ENCODE data around the gene INPP4B. TPM values are rescaled to one million over a fixed set of nuclear protein-coding genes. Genes with fewer than 3 reads are reported as not detected.

Gene INPP4B
- total and polyA plus RNA-seq, 2 donors (not counting 1 experiment from before 2014, with no cell fraction given): 19.7 to 22.2 TPM

DNA sequence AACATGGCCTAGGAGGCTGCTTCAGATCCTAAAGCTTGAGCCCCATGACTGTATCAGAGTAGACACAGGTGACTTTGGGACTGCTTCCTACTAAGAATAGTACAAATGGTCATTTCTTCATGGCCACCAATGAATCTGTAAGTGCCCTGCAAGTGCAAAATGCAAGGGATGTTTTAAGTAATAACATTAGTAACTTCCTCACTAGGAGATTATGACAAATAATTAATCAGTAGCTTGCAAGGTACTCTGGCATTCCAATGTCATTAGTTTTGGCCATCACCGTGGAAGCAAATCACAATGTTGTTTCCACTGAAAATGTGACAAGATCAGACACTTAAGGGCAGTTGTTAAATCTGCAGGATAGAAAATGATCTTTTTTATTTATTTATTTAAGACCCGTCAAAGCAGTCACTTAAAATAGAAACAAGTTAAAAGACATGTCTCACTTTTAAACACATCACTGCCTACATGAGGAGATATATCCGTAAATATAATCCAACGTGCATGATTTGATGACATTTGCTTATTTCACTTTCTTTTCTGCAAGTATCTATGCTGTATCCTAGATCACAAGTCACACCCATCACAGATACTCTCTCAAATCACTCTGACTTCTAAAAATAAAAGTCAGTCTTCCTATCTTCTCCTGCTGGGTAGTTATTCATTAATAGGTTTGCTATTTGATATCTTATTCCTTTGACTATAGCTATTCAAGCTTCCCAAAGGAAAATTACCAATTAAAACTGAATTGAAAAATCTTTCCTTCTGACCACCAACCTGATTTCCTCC, 809.1 kb downstream of the INPP4B start:
- TF ChIP-seq EZH2 (IDR thresholded peaks at IDR 0.05; ENCODE audit: low read length, missing control alignments): no peak
- TF ChIP-seq, protein P1, sequence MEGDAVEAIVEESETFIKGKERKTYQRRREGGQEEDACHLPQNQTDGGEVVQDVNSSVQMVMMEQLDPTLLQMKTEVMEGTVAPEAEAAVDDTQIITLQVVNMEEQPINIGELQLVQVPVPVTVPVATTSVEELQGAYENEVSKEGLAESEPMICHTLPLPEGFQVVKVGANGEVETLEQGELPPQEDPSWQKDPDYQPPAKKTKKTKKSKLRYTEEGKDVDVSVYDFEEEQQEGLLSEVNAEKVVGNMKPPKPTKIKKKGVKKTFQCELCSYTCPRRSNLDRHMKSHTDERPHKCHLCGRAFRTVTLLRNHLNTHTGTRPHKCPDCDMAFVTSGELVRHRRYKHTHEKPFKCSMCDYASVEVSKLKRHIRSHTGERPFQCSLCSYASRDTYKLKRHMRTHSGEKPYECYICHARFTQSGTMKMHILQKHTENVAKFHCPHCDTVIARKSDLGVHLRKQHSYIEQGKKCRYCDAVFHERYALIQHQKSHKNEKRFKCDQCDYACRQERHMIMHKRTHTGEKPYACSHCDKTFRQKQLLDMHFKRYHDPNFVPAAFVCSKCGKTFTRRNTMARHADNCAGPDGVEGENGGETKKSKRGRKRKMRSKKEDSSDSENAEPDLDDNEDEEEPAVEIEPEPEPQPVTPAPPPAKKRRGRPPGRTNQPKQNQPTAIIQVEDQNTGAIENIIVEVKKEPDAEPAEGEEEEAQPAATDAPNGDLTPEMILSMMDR (conservative IDR thresholded peaks at IDR 0.05 in 1 of 2, IDR thresholded peaks at IDR 0.05 in 1 of 2; ENCODE audit: low read depth in 1 of 2, low read length in 2 of 2): no peak
- DNase-seq (ENCODE audit: low read depth in 2 of 2): peak in 1 of 2 donors; percentile 69
- H3K9me3 ChIP-seq (ENCODE audit: control insufficient read depth, insufficient read depth, low read depth, low read length): no peaks in the 10 kb centered on the region
- H3K4me2 ChIP-seq (ENCODE audit: extremely low read depth, insufficient read depth, low read length): no peak overlapping the region
- no peaks in the 10 kb centered on the region for H3K36me3 ChIP-seq (ENCODE audit: control insufficient read depth, insufficient read depth, low read length)
- H4K20me1 ChIP-seq (ENCODE audit: control insufficient read depth, extremely low read depth, insufficient read depth, low read length): no peaks in the 10 kb centered on the region
- H2AFZ ChIP-seq (ENCODE audit: low read length): no peak overlapping the region
- H3K4me3 ChIP-seq (replicated peaks in 1 of 4; ENCODE audit: control extremely low read depth in 1 of 4, insufficient read depth in 1 of 4, low read depth in 3 of 4, low read length in 4 of 4): no peak overlapping the region
- H3K27ac ChIP-seq (ENCODE audit: insufficient read depth, low read length): no peak overlapping the region
- H3K79me2 ChIP-seq (ENCODE audit: control insufficient read depth, insufficient read depth, low read length): no peaks in the 10 kb centered on the region
- no peaks in the 10 kb centered on the region for H3K27me3 ChIP-seq (ENCODE audit: control insufficient read depth, insufficient read depth, low read length)
- no peaks in the 10 kb centered on the region for H3K4me1 ChIP-seq (ENCODE audit: control insufficient read depth, extremely low read depth, insufficient read depth, low read length)
- H3K9ac ChIP-seq (ENCODE audit: insufficient read depth, low read length): no peak overlapping the region

DNA sequence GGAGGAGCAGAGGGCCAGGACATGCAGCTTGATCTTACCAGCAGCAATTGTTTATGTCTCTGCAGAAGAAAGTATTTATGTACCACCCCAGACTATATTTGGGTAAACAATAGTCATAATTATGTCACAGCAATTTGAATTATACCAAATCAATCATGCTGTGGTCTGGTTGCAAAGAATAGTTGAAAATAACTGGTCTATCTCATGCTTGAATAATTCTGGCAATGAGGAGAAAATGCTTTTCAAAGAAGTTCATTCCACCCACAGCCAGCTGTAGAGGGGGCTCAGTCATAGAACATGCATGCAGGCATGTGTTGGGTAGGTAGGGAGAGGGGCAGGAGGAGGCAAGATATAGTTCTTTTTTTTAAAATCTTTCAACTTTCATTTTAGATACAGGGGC, 810.5 kb downstream of the INPP4B start:
- H3K4me1 ChIP-seq (ENCODE audit: control insufficient read depth, extremely low read depth, insufficient read depth, low read length): no peaks in the 10 kb centered on the region
- H4K20me1 ChIP-seq (ENCODE audit: control insufficient read depth, extremely low read depth, insufficient read depth, low read length): no peaks in the 10 kb centered on the region
- no peak overlapping the region for H3K9ac ChIP-seq (ENCODE audit: insufficient read depth, low read length)
- no peaks in the 10 kb centered on the region for H3K9me3 ChIP-seq (ENCODE audit: control insufficient read depth, insufficient read depth, low read depth, low read length)
- no peak overlapping the region for H2AFZ ChIP-seq (ENCODE audit: low read length)
- H3K36me3 ChIP-seq (ENCODE audit: control insufficient read depth, insufficient read depth, low read length): no peaks in the 10 kb centered on the region
- no peak overlapping the region for H3K4me3 ChIP-seq (replicated peaks in 1 of 4; ENCODE audit: control extremely low read depth in 1 of 4, insufficient read depth in 1 of 4, low read depth in 3 of 4, low read length in 4 of 4)
- no peak overlapping the region for H3K27ac ChIP-seq (ENCODE audit: insufficient read depth, low read length)
- TF ChIP-seq, protein P1 (conservative IDR thresholded peaks at IDR 0.05 in 1 of 2, IDR thresholded peaks at IDR 0.05 in 1 of 2; ENCODE audit: low read depth in 1 of 2, low read length in 2 of 2): no peak
- no peak for TF ChIP-seq EZH2 (IDR thresholded peaks at IDR 0.05; ENCODE audit: low read length, missing control alignments)
- no peaks in the 10 kb centered on the region for H3K27me3 ChIP-seq (ENCODE audit: control insufficient read depth, insufficient read depth, low read length)
- DNase-seq (ENCODE audit: low read depth in 2 of 2): peak in 1 of 2 donors; percentile 51
- H3K4me2 ChIP-seq (ENCODE audit: extremely low read depth, insufficient read depth, low read length): no peak overlapping the region
- H3K79me2 ChIP-seq (ENCODE audit: control insufficient read depth, insufficient read depth, low read length): no peaks in the 10 kb centered on the region

DNA sequence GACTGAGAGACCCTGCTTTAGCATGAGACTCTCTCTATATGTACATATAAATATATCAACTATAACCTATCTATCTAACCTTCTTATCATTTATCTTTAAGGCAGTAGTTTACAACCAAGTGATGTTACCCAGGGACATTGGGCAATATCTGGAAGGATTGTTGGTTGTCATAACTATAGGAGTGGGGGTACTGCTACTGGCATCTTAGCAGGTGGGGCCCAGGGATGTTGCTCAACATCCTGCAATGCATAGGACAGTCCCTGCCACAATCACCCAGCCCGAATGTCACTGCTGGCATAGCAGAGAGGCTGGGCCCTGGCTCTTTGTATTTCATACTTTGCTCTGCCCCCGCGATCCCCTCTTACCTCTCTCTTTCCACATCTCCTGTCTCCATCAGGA, 812.0 kb downstream of the INPP4B start:
- Histone ChIP-seq H3K9me3 (ENCODE audit: control insufficient read depth, insufficient read depth, low read depth, low read length) (no peaks in the 10 kb centered on the region), H3K27me3 (ENCODE audit: control insufficient read depth, insufficient read depth, low read length) (no peaks in the 10 kb centered on the region), H4K20me1 (ENCODE audit: control insufficient read depth, extremely low read depth, insufficient read depth, low read length) (no peaks in the 10 kb centered on the region), H3K4me1 (ENCODE audit: control insufficient read depth, extremely low read depth, insufficient read depth, low read length) (no peaks in the 10 kb centered on the region), H3K79me2 (ENCODE audit: control insufficient read depth, insufficient read depth, low read length) (no peaks in the 10 kb centered on the region), H3K9ac (ENCODE audit: insufficient read depth, low read length) (no peak overlapping the region), H3K36me3 (ENCODE audit: control insufficient read depth, insufficient read depth, low read length) (no peaks in the 10 kb centered on the region), H3K4me2 (ENCODE audit: extremely low read depth, insufficient read depth, low read length) (no peak overlapping the region), H2AFZ (ENCODE audit: low read length) (no peak overlapping the region), H3K27ac (ENCODE audit: insufficient read depth, low read length) (no peak overlapping the region), H3K4me3 (replicated peaks in 1 of 4; ENCODE audit: control extremely low read depth in 1 of 4, insufficient read depth in 1 of 4, low read depth in 3 of 4, low read length in 4 of 4) (no peak overlapping the region)
- TF ChIP-seq EZH2 (IDR thresholded peaks at IDR 0.05; ENCODE audit: low read length, missing control alignments): no peak
- TF ChIP-seq, protein P1 (conservative IDR thresholded peaks at IDR 0.05 in 1 of 2, IDR thresholded peaks at IDR 0.05 in 1 of 2; ENCODE audit: low read depth in 1 of 2, low read length in 2 of 2): no peak
- DNase-seq (ENCODE audit: low read depth in 2 of 2): no peak

All from fibroblast of lung (primary cell).